WTC11 (cell line): ENCODE results near the gene TRIP13. TPM values are rescaled to one million over a fixed set of nuclear protein-coding genes. Genes with fewer than 3 reads are reported as not detected.

ENCODE experiments used
- ATAC-seq: fragments of 200-7000 bp; cut with Tn5 transposase; 2 replicates; pipeline ENCODE4 v1.10.0; 2021; ENCODE audit warnings: mild to moderate bottlenecking, moderate library complexity
- CTCF ChIA-PET: fragments of 300-600 bp; sonication (Branson Sonifier 250); formaldehyde crosslinking; loops from one replicate; lab custom pipeline; 2021; ENCODE audit warnings: antibody characterized with exemption; lab: Charles Lee
- POLR2A ChIA-PET: fragments of 350-600 bp; sonication (Branson Sonifier 250); formaldehyde crosslinking; loops from one replicate; lab custom pipeline; 2021; ENCODE audit warnings: antibody characterized with exemption; lab: Charles Lee
- DNase-seq: peaks from one replicate; pipeline ENCODE4 v3.0.0; 2021; ENCODE audit warnings: low spot score
- H3K27ac Mint-ChIP-seq: 2 replicates; pipeline ENCODE4 v1.8.0; 2021; ENCODE audit warnings: mixed read lengths
- H3K27me3 Mint-ChIP-seq: 2 replicates; pipeline ENCODE4 v1.8.0; 2021; ENCODE audit warnings: low read depth, mild to moderate bottlenecking, moderate library complexity, mixed read lengths
- H3K36me3 Mint-ChIP-seq: 2 replicates; pipeline ENCODE4 v1.8.0; 2021; ENCODE audit warnings: mixed read lengths
- H3K4me1 Mint-ChIP-seq: 2 replicates; pipeline ENCODE4 v1.8.0; 2022; ENCODE audit warnings: mixed read lengths
- H3K4me3 Mint-ChIP-seq: 2 replicates; pipeline ENCODE4 v1.8.0; 2021; ENCODE audit warnings: mild to moderate bottlenecking, moderate library complexity, mixed read lengths
- H3K9me3 Mint-ChIP-seq: 2 replicates; pipeline ENCODE4 v1.8.0; 2021; ENCODE audit warnings: mixed read lengths
- AR ChIP-seq: fragments of 250-450 bp; sonication (Bioruptor Pico); IDR thresholded peaks from 2 replicates; pipeline ENCODE4 v1.9.0; 2021; ENCODE audit warnings: mild to moderate bottlenecking
- ARID4B ChIP-seq: sonication (generic); formaldehyde crosslinking; IDR thresholded peaks from 2 replicates; pipeline ENCODE4 v1.8.0; 2023; ENCODE audit warnings: missing genetic modification reagents, mild to moderate bottlenecking, borderline replicate concordance
- ATF6 ChIP-seq: sonication (generic); formaldehyde crosslinking; IDR thresholded peaks from 2 replicates; pipeline ENCODE4 v1.8.1; 2023; ENCODE audit warnings: mild to moderate bottlenecking, missing genetic modification reagents
- CBFB ChIP-seq: sonication (generic); formaldehyde crosslinking; IDR thresholded peaks from 2 replicates; pipeline ENCODE4 v1.8.1; 2022; ENCODE audit warnings: mild to moderate bottlenecking, low read depth, missing genetic modification reagents
- CDX4 ChIP-seq: fragments of 250-450 bp; sonication (Bioruptor Pico); IDR thresholded peaks from 2 replicates; pipeline ENCODE4 v1.9.0; 2021; ENCODE audit warnings: moderate library complexity, mild to moderate bottlenecking, inconsistent platforms, borderline replicate concordance
- ELF4 ChIP-seq: sonication (generic); formaldehyde crosslinking; IDR thresholded peaks from 2 replicates; pipeline ENCODE4 v1.8.1; 2022; ENCODE audit warnings: low read depth, mild to moderate bottlenecking, moderate library complexity, missing genetic modification reagents
- JAZF1 ChIP-seq: fragments of 250-450 bp; sonication (Bioruptor Pico); IDR thresholded peaks from 2 replicates; pipeline ENCODE4 v1.9.0; 2021; ENCODE audit warnings: moderate library complexity, mild to moderate bottlenecking, inconsistent platforms
- NR3C1 ChIP-seq: sonication (generic); formaldehyde crosslinking; conservative IDR thresholded peaks from 2 replicates; pipeline ENCODE4 v1.8.1; 2023; ENCODE audit warnings: low read depth, mild to moderate bottlenecking, missing genetic modification reagents
- SMAD4 ChIP-seq: sonication (generic); formaldehyde crosslinking; IDR thresholded peaks from 2 replicates; pipeline ENCODE4 v1.8.0; 2022; ENCODE audit warnings: mild to moderate bottlenecking, missing genetic modification reagents
- SOX15 ChIP-seq: fragments of 250-450 bp; sonication (Bioruptor Pico); IDR thresholded peaks from 2 replicates; pipeline ENCODE4 v1.9.0; 2021; ENCODE audit warnings: mild to moderate bottlenecking
- SP1 ChIP-seq: sonication (generic); formaldehyde crosslinking; conservative IDR thresholded peaks from 2 replicates; pipeline ENCODE4 v1.8.1; 2022; ENCODE audit warnings: missing genetic modification reagents
- STAT6 ChIP-seq: sonication (generic); formaldehyde crosslinking; conservative IDR thresholded peaks from 2 replicates; pipeline ENCODE4 v1.8.1; 2023; ENCODE audit warnings: mild to moderate bottlenecking, low read depth, missing genetic modification reagents, moderate library complexity
- USF2 ChIP-seq: sonication (generic); formaldehyde crosslinking; IDR thresholded peaks from 2 replicates; pipeline ENCODE4 v1.8.1; 2023; ENCODE audit warnings: mild to moderate bottlenecking, missing genetic modification reagents, moderate library complexity
- ZBTB43 ChIP-seq: sonication (generic); formaldehyde crosslinking; IDR thresholded peaks from 2 replicates; pipeline ENCODE4 v1.8.1; 2023; ENCODE audit warnings: mild to moderate bottlenecking, missing genetic modification reagents
- ZNF121 ChIP-seq: sonication (generic); formaldehyde crosslinking; IDR thresholded peaks from 2 replicates; pipeline ENCODE4 v1.8.0; 2023; ENCODE audit warnings: missing genetic modification reagents
- ZNF263 ChIP-seq: sonication (generic); formaldehyde crosslinking; IDR thresholded peaks from 2 replicates; pipeline ENCODE4 v1.8.1; 2022; ENCODE audit warnings: low read depth, mild to moderate bottlenecking, moderate library complexity, missing genetic modification reagents
- ZSCAN18 ChIP-seq: fragments of 250-450 bp; sonication (Bioruptor Pico); IDR thresholded peaks from 2 replicates; pipeline ENCODE4 v2.1.2; 2022; ENCODE audit warnings: mild to moderate bottlenecking, moderate library complexity
- total RNA-seq: library from RNA; stranded (reverse); gene quantifications from 3 replicates; pipeline ENCODE4 v1.2.3, GENCODE V29; 2021

The TRIP13 gene
- total RNA-seq, 1 experiment from 2014 or later: 33.7 TPM

- POLR2A ChIA-PET: no interaction called here
- ATAC-seq (no peak), DNase-seq (no peak)
- H3K4me3 Mint-ChIP-seq: no peak overlapping the region
- no peak overlapping the region for H3K27ac Mint-ChIP-seq
- no peaks in the 10 kb centered on the region for H3K9me3 Mint-ChIP-seq
- CTCF ChIA-PET: no interaction called here
- H3K27me3 Mint-ChIP-seq: no peaks in the 10 kb centered on the region; the same call in 1 of the 2 replicates
- H3K36me3 Mint-ChIP-seq: no peaks in the 10 kb centered on the region
- no peaks in the 10 kb centered on the region for H3K4me1 Mint-ChIP-seq
- no peak for TF ChIP-seq ARID4B (CRISPR knock-in tag)
- no peak for TF ChIP-seq SMAD4 (CRISPR knock-in tag)
- no peak for TF ChIP-seq ELF4 (CRISPR knock-in tag)
- no peak for TF ChIP-seq CBFB (CRISPR knock-in tag)
- TF ChIP-seq NR3C1: no peak
- TF ChIP-seq CDX4: no peak
- no peak for TF ChIP-seq AR
- TF ChIP-seq STAT6: no peak
- no peak for TF ChIP-seq SOX15
- TF ChIP-seq ZNF121 (CRISPR knock-in tag): no peak
- TF ChIP-seq USF2: no peak
- TF ChIP-seq ZNF263 (CRISPR knock-in tag): no peak
- no peak for TF ChIP-seq ZBTB43 (CRISPR knock-in tag)
- no peak for TF ChIP-seq SP1
- no peak for TF ChIP-seq JAZF1 (CRISPR knock-in tag)
- TF ChIP-seq ATF6 (CRISPR knock-in tag): no peak
- TF ChIP-seq ZSCAN18 (CRISPR knock-in tag): no peak
These were observed 38.5 kb upstream of the TRIP13 start for GRCh38 chr5:854217-854616.
